GM18517 (cell line): Measurements from ENCODE around the gene XRCC4.
"Not testable (repeated sequence)": the region's sequence is repeated elsewhere in the genome, so short reads cannot be mapped to it uniquely, and the experiment has no call there.

Source experiments
- ATAC-seq: cut with Tn5 transposase; IDR thresholded peaks from one replicate; pipeline ENCODE4 v1.9.1; 2021; ENCODE audit warnings: mild to moderate bottlenecking, moderate library complexity; ENCODE audit not compliant: unreplicated experiment

Gene XRCC4

GRCh38 chr5:83076742-83077661 lies at the start of gene XRCC4, which contains the start of gene TMEM167A:
TSS of gene XRCC4 (plus strand) at chr5:83077547. CDS start at chr5:83104920, 27,373 bp downstream.
TSS of gene TMEM167A (minus strand) at chr5:83077394. CDS start at chr5:83077323, 71 bp downstream.
- peak; percentile 98 for ATAC-seq

DNA sequence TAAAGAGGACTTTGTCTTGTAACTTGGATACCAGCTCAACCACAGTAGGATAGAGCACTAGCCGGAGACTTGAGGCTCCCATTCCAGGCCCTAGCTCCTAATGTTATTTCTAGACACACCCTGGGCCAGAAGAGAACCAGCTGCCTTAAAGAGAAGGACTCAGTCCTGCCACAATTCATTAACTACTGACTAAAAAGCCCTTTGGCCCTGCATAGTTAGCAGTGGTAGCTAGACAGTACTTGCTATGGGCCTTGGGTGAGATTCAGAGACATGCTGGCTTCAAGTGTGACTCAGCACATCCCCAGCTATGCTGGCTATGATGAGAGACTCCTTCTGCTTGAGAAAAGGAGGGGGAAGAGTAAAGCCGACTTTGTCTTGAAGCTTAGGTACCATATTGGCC lies 47.4 kb upstream of the XRCC4 start:
- no peak for ATAC-seq

GRCh38 chr5:83031381-83031780 lies 46.0 kb upstream of the XRCC4 start:
- ATAC-seq, result no peak

GRCh38 chr5:83034036-83034435 lies 43.3 kb upstream of the XRCC4 start:
- no peak for ATAC-seq

DNA sequence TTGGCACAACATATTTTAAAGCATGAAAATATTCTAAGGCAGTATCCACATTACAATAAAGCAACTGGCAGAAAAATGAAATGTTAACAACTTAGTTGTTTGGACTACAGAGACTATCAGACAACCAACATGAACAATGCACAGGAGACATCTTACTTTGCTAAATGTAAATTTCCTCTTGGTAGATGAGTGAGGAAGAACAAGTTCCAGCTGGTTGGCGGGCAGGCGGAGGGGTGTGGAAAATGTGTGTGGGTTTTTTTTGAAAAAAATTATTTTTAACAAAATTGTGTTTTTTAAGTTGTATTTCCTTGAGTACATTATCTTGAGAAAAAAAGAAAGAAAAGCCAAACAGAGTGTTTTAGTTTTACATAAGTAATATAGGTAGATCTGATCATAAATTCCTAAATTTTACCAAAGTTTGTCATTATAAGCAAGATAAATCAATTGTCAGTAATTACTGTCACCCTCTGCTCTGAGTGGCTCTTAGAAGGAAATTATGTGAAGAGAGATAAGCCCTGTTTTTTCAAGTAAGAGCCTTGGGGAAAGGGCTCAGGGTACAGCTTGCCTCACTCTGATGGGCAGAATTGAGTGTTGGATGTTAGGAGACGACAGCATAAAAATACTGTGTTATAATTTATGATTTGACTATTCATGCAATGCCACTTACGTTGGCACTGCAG lies 42.7 kb upstream of the XRCC4 start:
- no peak for ATAC-seq

DNA sequence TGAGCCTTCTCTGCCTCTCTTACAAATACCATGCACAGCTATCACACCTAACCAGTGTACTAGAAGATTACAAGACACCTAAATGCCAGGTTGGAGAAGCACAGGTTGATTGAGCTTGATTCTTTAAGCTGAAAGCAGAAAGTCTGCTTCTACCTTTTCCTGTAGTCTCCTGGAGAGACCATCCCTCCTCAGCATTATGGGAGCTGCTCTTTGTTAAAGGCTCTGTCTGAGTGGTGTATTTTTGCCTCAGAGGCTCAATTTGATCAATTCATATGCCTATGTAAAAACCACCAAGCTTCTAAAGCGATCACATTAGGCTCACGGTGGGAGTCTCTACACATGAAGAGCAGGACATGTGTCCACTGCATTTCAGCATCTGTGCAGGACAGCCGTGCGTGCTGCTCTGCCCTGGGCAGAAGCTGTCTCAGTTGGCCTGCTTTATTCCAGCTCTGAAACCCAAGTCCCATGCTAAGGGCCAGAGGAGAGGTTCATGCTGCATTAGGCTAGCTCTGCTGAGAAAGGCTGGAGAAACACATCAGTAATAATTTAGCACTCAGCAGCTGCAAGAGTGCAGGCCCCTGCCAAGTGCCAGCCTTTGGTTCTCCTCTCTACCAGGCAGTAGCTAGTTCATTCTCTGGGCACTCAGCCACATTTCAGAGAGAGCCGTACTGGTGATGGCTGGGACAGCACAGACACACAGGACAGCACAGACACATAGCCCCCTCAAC lies 41.8 kb upstream of the XRCC4 start:
- no peak for ATAC-seq

DNA sequence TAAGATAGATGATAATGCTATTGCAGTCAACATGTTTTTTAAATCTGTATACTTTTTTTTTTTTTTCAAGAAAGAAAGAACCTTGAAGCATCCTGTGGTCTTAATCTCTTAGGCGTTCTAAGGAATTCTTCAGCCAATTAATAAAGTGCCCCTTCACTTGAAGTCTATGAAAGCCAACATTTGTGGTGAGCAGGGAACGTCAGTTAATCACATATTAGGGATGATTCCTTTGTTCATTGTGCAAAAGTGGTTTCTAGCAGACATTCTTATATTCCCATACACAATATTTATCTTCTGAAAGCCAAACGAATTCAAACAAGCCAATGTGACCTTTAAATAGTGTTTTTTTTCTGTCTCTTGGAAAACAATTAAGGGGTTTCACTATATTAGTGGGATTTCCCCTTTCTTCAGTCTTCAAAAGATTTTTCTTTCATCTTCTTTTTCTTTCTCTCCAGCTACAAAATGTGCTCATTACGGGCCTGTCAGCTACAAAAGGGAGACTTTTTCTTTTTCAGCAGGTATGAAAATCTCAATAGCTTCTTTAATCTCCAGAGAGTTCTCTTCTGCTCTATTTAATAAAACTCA lies 40.3 kb upstream of the XRCC4 start:
- ATAC-seq, result no peak

GRCh38 chr5:83038924-83039323 lies 38.4 kb upstream of the XRCC4 start:
- ATAC-seq, result no peak

GRCh38 chr5:83042507-83042906 lies 34.8 kb upstream of the XRCC4 start:
- no peak for ATAC-seq

GRCh38 chr5:83044926-83045325 lies 32.4 kb upstream of the XRCC4 start:
- no peak for ATAC-seq

DNA sequence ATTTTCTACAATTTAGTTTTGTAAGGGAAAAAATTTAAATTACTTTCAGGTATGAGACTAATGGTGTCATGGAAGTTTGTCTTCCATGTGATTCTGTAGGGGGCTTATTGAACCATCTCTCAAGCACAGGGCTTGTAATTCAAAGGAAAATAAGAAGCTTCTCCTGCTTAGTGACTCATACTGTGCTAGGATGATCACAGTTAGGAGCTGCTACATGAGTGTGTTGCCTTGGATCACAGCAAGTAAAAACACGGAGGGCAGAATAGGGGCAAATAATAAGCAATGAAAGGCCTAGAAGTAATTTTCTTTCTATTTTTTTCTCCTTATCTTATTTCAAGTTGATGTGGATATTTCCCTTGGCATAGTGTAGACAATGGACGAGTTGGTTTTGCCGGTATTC lies 29.1 kb upstream of the XRCC4 start:
- no peak for ATAC-seq

DNA sequence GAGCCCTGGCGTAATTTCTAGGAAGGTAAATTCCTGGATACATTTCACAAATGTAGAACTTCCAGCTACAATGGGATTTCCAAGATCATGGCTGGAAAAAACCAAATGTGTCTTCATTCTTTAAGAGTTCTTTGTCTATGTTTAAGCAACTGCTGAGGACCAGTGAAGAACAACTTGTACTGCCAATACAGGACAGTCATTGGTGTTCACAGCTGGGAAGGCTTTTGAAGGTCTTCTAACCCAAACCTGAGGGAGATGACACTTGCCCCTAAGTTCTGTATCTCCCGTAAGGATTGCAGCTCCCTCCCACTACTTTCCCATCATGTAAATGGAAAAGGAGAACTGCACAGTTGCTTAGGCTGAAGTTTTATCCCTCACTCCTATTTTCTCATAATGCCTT lies 28.5 kb upstream of the XRCC4 start:
- ATAC-seq, result no peak

DNA sequence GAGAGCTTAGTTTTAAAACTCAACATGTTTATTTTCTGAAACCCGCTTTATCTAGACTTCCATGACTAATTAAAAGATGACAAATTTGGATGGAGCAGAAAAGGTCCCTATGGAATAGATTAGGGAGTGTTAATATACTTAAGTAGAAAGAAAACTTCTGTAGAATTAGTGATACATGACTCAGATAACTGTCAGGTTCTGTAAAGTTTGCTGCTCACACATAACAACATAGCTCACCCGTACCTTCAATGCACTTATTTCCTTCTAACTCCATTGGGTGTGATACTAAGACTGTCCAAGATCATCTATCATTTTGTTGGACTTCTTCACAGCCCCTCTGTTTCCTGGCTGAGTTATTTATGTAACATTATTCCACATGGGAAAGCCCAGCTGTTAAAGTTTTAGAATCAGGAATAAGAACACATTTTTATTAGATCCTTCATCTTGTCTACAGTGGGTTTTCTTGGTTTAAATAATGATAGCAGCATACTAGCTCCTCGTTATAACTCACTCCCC lies 27.9 kb upstream of the XRCC4 start:
- ATAC-seq, result no peak

DNA sequence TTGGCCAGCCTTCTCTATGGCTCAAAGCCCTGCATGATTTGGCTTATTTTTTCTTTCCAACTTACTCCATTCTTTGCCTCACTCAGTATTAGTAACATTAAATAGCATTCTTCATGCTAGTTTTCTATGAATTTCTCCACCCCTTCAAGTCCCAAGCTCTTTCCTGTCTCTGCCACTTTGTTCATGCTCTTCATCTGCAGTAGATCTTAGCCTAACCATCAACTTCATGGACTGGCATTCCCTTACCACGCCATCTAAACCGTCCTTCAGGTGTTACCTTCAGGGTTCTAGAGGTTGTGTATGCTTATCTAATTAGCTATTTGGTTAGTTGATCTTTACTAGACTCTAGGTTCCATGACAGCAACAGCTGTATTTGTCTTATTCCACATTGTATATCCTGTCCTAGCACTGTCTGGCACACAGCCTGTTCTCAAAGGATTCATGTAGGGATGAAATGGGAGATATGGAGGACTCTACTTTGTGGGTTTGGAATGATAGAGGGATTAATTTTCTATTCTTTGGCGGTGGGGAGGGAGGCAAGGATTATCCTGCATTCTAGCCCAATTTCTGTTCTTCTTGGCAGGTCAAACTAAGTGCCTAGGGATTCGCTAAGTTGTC lies 26.5 kb upstream of the XRCC4 start:
- no peak for ATAC-seq

DNA sequence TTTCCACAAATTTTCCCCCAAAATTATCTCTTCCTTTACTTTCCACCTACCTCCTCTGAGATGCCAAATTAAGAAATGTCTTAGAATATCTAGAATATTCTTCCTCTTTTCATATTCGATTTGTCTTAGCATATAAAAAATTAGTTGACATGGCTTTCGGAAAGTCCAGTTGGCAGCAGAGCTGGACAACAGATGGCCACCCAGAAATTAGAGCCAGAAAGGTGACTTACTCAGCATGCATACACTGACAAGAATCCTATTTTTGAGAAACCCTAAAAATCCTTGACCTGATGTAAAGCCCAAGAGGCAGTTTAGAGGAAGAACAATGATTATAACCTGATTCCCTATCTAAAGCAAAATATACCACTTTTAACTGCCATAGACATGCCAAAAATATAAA lies 22.2 kb upstream of the XRCC4 start:
- ATAC-seq, result no peak

- no peak for ATAC-seq
These were observed 18.6 kb upstream of the XRCC4 start for GRCh38 chr5:83058726-83059125.

DNA sequence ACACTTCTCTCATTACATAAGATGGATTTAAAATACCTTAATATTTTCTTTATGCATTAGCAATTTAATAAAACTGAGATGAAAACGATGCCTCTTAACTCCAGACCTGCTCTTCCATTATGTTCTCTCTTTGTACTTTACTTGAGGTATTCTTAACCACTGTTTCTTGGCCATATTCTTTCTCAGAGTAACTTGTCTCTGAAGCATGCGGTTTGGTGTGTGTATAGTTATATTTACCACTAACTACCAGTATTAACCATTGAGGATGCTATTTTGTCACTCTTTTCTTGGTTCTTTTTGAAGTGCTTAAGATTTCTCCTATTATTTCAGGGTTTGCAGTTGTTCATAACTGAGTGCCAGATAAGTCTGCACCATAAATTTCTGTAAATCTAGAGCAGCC lies 18.0 kb upstream of the XRCC4 start:
- ATAC-seq, result no peak

DNA sequence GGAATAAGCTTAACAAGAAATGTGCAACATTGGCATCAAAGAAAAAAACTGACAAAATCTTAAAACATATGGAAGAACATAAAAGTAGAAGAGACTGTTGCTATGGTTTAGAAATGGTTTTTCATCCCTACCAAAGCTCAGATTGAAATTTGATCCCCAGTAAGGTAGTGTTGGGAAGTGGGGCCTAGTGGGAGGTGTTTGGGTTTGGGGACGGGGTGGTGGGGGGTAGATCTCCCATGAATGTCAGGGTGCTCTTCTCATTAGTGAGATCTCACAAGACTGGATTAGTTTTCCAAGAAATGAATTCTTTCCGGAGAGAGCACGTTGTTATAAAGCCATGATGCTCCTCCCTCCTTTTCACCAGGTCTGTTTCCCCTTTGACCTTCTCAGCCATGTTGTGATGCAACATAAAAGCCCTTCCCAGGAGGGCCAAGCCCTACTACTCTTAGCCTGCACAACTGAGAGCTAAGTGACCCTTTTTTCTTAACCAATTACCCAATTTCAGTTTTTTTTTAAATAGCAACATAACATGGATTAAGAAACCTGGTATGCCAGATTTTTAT lies 10.7 kb upstream of the XRCC4 start:
- no peak for ATAC-seq

DNA sequence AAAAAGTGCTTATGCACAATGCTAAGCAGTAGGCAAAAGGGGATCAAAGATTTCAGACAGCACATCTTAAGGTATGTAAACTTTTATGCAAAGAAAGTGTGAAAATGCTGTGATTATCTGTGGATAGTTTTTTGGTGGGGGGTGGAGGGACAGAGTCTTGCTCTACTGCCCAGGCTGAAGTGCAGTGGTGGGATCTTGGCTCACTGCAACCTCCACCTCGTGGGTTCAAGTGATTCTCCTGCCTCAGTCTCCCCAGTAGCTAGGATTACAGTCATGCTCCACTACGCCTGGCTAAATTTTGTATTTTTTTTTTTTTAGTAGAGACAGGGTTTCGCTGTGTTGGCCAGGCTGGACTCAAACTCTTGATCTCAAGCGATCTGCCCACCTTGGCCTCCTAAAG lies 10.0 kb upstream of the XRCC4 start:
- not testable (repeated sequence) for ATAC-seq
